Gastroesophageal sphincter (tissue), 4 donors: ENCODE data around the gene TSC22D4. TPM values are rescaled to one million over a fixed set of nuclear protein-coding genes. Genes with fewer than 3 reads are reported as not detected.
"Not testable (repeated sequence)": the region's sequence is repeated elsewhere in the genome, so short reads cannot be mapped to it uniquely, and the experiment has no call there.

Experiments
- ATAC-seq: fragments of 150-250 bp; one replicate; pipeline ENCODE4 v1.9.1; 2016; ENCODE audit warnings: mild to moderate bottlenecking, moderate library complexity
- H3K27ac ChIP-seq, 4 donors: fragments of 200-600 bp; sonication (generic) in 3 of 4; 1 replicate in 3 of 4; 2 replicates in 1 of 4; pipeline ENCODE4 v1.5.1; 2016 to 2019
- H3K27me3 ChIP-seq: fragments of 200-600 bp; sonication (generic); one replicate; pipeline ENCODE4 v1.5.1; 2019
- H3K36me3 ChIP-seq, 2 donors: fragments of 200-600 bp; sonication (generic); one replicate each; pipeline ENCODE4 v1.5.1; 2019; ENCODE audit warnings: control low read depth in 1 of 2
- H3K4me1 ChIP-seq, 3 donors: fragments of 200-600 bp; sonication (generic); 1 replicate in 2 of 3; 2 replicates in 1 of 3; pipeline ENCODE4 v1.5.1; 2016 to 2019; ENCODE audit warnings: control low read depth in 2 of 3
- H3K4me3 ChIP-seq, 2 donors: fragments of 200-600 bp; sonication (generic); one replicate each; pipeline ENCODE4 v1.5.1; 2019; ENCODE audit warnings: mild to moderate bottlenecking in 1 of 2, moderate library complexity in 1 of 2
- H3K9me3 ChIP-seq, 3 donors: fragments of 200-600 bp; sonication (generic); one replicate each; pipeline ENCODE4 v1.5.1; 2017 to 2019; ENCODE audit warnings: control low read depth in 2 of 3
- CTCF ChIP-seq, 4 experiments: fragments of 200-600 bp in 2 of 4; fragments of 450-650 bp in 2 of 4; sonication (generic) in 1 of 4; IDR thresholded peaks; one replicate each; pipeline ENCODE4 v1.5.1; 2017 to 2019; ENCODE audit warnings: antibody characterized with exemption in 4 of 4, mild to moderate bottlenecking in 2 of 4, moderate library complexity in 2 of 4
- EP300 ChIP-seq: sonication (generic); formaldehyde crosslinking; IDR thresholded peaks from one replicate; pipeline ENCODE4 v1.6.1; 2017; ENCODE audit warnings: antibody characterized with exemption, mild to moderate bottlenecking
- POLR2A ChIP-seq, 2 donors: fragments of 450-650 bp; IDR thresholded peaks; one replicate each; pipeline ENCODE4 v1.6.1; 2017; ENCODE audit warnings: antibody characterized with exemption in 2 of 2, mild to moderate bottlenecking in 2 of 2, moderate library complexity in 1 of 2
- POLR2AphosphoS5 ChIP-seq: sonication (generic); formaldehyde crosslinking; IDR thresholded peaks from one replicate; pipeline ENCODE4 v1.6.1; 2017; ENCODE audit warnings: antibody characterized with exemption
- WGBS, 2 donors: methylation state at CpG; one replicate each; pipeline ENCODE4 v1.1.5; 2018; ENCODE audit warnings: low coverage in 1 of 2; 5-methylcytosine and 5-hydroxymethylcytosine counted together
- total RNA-seq, 4 donors: library from RNA; depleted of rRNA; stranded (reverse); fragments of >200 nt; gene quantifications; one replicate each; pipeline ENCODE4 v1.1.0, GENCODE V29; 2016

The TSC22D4 gene
- 10 to 100 TPM; 20.2 to 38.1 (median 26.1) TPM for total RNA-seq

GRCh38 chr7:100478958-100479660 is at the start of gene TSC22D4:
Gene TSC22D4, minus strand, starts transcription at chr7:100479214. Its CDS starts 1,176 bp downstream, at chr7:100478038.
- H3K36me3 ChIP-seq: peaks cover 0 to 15% of the 10 kb centered on the region in 2 donors
- TF ChIP-seq POLR2AphosphoS5: peak; percentile 94
- peak; percentile 74 to 84 for TF ChIP-seq POLR2A (IDR thresholded peaks at IDR 0.05)
- TF ChIP-seq EP300: no peak
- no peak for TF ChIP-seq CTCF (IDR thresholded peaks at IDR 0.05)
- H3K27ac ChIP-seq: peak within 1 kb of the TSS; percentile 67 to 94 (median 92)
- H3K9me3 ChIP-seq: no peaks in the 10 kb centered on the region
- H3K4me3 ChIP-seq: peak within 1 kb of the TSS; percentile 69 to 78
- no peaks in the 10 kb centered on the region for H3K27me3 ChIP-seq
- ATAC-seq: peak; percentile 91
- WGBS, 2 donors: 0% methylated on average over 11 of the region's 27 CpGs; no CpG with 5 or more reads in 1 of the 2 donors
- H3K4me1 ChIP-seq: peaks cover 0 to 69% (median 45%) of the 10 kb centered on the region in 3 donors

DNA sequence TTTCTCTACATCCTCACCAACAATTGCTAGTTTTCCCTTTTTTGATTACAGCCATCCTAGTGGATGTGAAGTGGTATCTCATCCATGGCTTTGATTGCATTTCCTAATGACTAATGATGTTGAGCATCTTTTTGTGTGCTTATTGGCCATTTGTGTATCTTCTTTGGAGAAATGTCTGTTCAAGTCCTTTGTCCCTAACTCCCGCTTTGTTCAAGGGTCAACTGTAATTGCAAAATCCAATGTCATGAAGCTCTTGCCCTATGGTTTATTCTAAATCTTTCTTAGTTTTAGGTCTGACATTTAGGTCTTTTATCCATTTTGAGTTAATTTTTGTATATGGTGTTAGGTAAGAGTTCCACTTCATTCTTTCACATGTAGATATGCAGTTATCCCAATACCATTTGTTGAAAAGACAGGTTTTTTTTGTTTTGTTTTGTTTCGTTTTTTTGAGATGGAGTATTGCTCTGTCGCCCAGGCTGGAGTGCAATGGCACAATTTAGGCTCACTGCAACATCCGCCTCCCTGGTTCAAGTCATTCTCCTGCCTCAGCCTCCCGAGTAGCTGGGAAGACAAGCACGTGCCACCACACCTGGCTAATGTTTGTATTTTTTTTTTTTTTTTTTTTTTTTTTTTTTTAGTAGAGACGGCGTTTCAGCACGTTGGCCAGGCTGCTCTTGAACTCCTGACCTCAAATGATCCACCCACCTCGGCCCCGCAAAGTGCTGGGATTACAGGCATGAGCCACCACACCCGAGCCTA is 49.3 kb upstream of the TSC22D4 start:
- WGBS, 2 donors: 78 to 95% methylated on average over 3 to 7 of the region's 12 CpGs
- H3K36me3 ChIP-seq, ATAC-seq, H3K4me3 ChIP-seq, H3K9me3 ChIP-seq, H3K27ac ChIP-seq, H3K27me3 ChIP-seq, H3K4me1 ChIP-seq: not testable (repeated sequence)

- not testable (repeated sequence) for H3K4me1 ChIP-seq, H3K4me3 ChIP-seq, H3K36me3 ChIP-seq, H3K9me3 ChIP-seq, H3K27ac ChIP-seq, H3K27me3 ChIP-seq, ATAC-seq
- WGBS, 2 donors: no CpG with 5 or more reads among the region's 34 CpGs
Measured at GRCh38 chr7:100523192-100523591, 44.2 kb upstream of the TSC22D4 start.

GRCh38 chr7:100521909-100522593 is 43.0 kb upstream of the TSC22D4 start:
- not testable (repeated sequence) for H3K4me3 ChIP-seq, ATAC-seq, H3K9me3 ChIP-seq, H3K27ac ChIP-seq, H3K4me1 ChIP-seq, H3K36me3 ChIP-seq, H3K27me3 ChIP-seq
- WGBS, 2 donors: 73 to 80% methylated on average over 1 to 2 of the region's 3 CpGs

DNA sequence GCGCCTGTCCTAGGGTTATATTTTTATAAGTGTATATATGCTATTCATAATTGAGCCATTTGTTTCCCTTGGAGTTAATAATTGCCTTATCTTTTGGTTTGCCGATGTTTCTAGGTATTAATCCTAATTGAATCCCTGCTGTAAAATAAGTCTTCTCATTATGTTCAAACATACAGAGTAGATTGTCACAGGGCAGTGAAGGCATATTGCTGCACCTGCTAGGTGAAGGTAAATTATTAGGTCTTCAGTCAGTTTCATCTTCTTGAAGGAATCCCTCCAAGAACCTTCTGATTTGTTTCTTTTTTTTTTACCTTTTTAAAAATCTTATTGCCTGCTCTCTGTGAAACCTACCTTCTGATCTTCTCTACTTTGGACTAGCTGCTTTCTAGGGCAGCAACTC is 42.1 kb upstream of the TSC22D4 start:
- H3K27ac ChIP-seq: no peak overlapping the region
- no peaks in the 10 kb centered on the region for H3K36me3 ChIP-seq
- TF ChIP-seq POLR2A (IDR thresholded peaks at IDR 0.05): no peak
- H3K4me3 ChIP-seq: no peak overlapping the region
- peaks cover 4% of the 10 kb centered on the region for H3K27me3 ChIP-seq
- H3K9me3 ChIP-seq: no peaks in the 10 kb centered on the region
- peaks cover 0 to under 1% (median 0%) of the 10 kb centered on the region in 3 donors for H3K4me1 ChIP-seq
- 91 to 96% methylated on average over 1 to 2 of the region's 2 CpGs for WGBS, 2 donors
- ATAC-seq: no peak

- H3K4me3 ChIP-seq: no peak overlapping the region
- 15% methylated on average over 1 of the region's 1 CpG; no CpG with 5 or more reads in 1 of the 2 donors for WGBS, 2 donors
- peaks cover 0 to 10% (median 0%) of the 10 kb centered on the region in 3 donors for H3K4me1 ChIP-seq
- H3K27me3 ChIP-seq: peaks cover 4% of the 10 kb centered on the region
- H3K9me3 ChIP-seq: no peaks in the 10 kb centered on the region
- no peaks in the 10 kb centered on the region for H3K36me3 ChIP-seq
- no peak for ATAC-seq
- TF ChIP-seq CTCF (IDR thresholded peaks at IDR 0.05) (no peak), POLR2A (IDR thresholded peaks at IDR 0.05) (no peak), POLR2AphosphoS5 (no peak), EP300 (no peak)
- H3K27ac ChIP-seq: no peak overlapping the region
Measured at GRCh38 chr7:100520138-100520537, 41.1 kb upstream of the TSC22D4 start.
